Thoracic aorta (tissue), 2 donors: Measurements from ENCODE around the gene BSND. TPM values are rescaled to one million over a fixed set of nuclear protein-coding genes. Genes with fewer than 3 reads are reported as not detected.

Experiments used
- ATAC-seq: fragments of 150-250 bp; one replicate; pipeline ENCODE4 v1.8.0; 2017; ENCODE audit warnings: low read depth; ENCODE audit not compliant: insufficient number of reproducible peaks, low FRiP score
- DNase-seq: peaks from one replicate; pipeline ENCODE4 v3.0.0-alpha.2; 2020; ENCODE audit warnings: low spot score
- H3K27ac ChIP-seq, 2 donors: fragments of 200-600 bp; sonication (generic); 1 replicate in 1 of 2; 2 replicates in 1 of 2; pipeline ENCODE4 v1.5.1; 2016; ENCODE audit warnings: mild to moderate bottlenecking in 2 of 2, moderate library complexity in 2 of 2
- H3K27me3 ChIP-seq: fragments of 200-600 bp; sonication (generic); replicated peaks from 2 replicates; pipeline ENCODE4 v1.6.0; 2016; ENCODE audit warnings: mild to moderate bottlenecking; ENCODE audit not compliant: insufficient read depth
- H3K36me3 ChIP-seq: fragments of 200-600 bp; sonication (generic); one replicate; pipeline ENCODE4 v1.5.1; 2016
- H3K4me1 ChIP-seq, 2 donors: fragments of 200-600 bp; sonication (generic); 1 replicate in 1 of 2; 2 replicates in 1 of 2; pipeline versions ENCODE4 v1.5.1 to v1.6.0; 2016; ENCODE audit warnings: low read depth in 2 of 2, mild to moderate bottlenecking in 1 of 2; ENCODE audit not compliant: control insufficient read depth in 1 of 2
- H3K4me3 ChIP-seq: fragments of 200-600 bp; sonication (generic); 2 replicates; pipeline ENCODE4 v1.5.1; 2016; ENCODE audit warnings: mild to moderate bottlenecking
- H3K9me3 ChIP-seq: fragments of 200-600 bp; sonication (generic); 2 replicates; pipeline ENCODE4 v1.5.1; 2016
- CTCF ChIP-seq: fragments of 200-600 bp; sonication (generic); IDR thresholded peaks from one replicate; pipeline ENCODE4 v1.5.1; 2019; ENCODE audit warnings: antibody characterized with exemption
- total RNA-seq, 2 donors: library from RNA; depleted of rRNA; stranded (reverse); fragments of >200 nt; gene quantifications; one replicate each; pipeline versions ENCODE4 v1.1.0 to v1.2.3, GENCODE V29; 2016

The BSND gene
- total RNA-seq, 2 donors from 2014 or later = not detected

- DNase-seq = no peak
- H3K27me3 ChIP-seq = no peaks in the 10 kb centered on the region
Observed at GRCh38 chr1:54996359-54996868, 2.3 kb upstream of the BSND start.

GRCh38 chr1:54996869-54997710, 1.6 kb upstream of the BSND start:
- peaks cover 2 to 9% of the 10 kb centered on the region in 2 donors for H3K4me1 ChIP-seq
- no peaks in the 10 kb centered on the region for H3K9me3 ChIP-seq
- H3K27ac ChIP-seq = no peak overlapping the region
- H3K27me3 ChIP-seq = no peaks in the 10 kb centered on the region
- TF ChIP-seq CTCF = no peak
- ATAC-seq (no peak), DNase-seq (no peak)
- peak overlapping the region; percentile 19 for H3K4me3 ChIP-seq
- no peaks in the 10 kb centered on the region for H3K36me3 ChIP-seq

More at GRCh38 chr1:54996359-54996868, 2.3 kb upstream of the BSND start:
- TF ChIP-seq CTCF = peak; percentile 90
- Histone ChIP-seq H3K36me3 (no peaks in the 10 kb centered on the region), H3K4me3 (peak overlapping the region; percentile 19), H3K4me1 (peaks cover 2 to 9% of the 10 kb centered on the region in 2 donors), H3K27ac (no peak overlapping the region), H3K9me3 (no peaks in the 10 kb centered on the region)
- ATAC-seq = peak; percentile 45

- ATAC-seq = no peak
- Histone ChIP-seq H3K9me3 (no peaks in the 10 kb centered on the region), H3K4me3 (no peak overlapping the region), H3K27me3 (no peaks in the 10 kb centered on the region), H3K27ac (no peak overlapping the region), H3K4me1 (peaks cover 2 to 9% of the 10 kb centered on the region in 2 donors), H3K36me3 (no peaks in the 10 kb centered on the region)
- TF ChIP-seq CTCF = no peak
- no peak for DNase-seq
Observed at GRCh38 chr1:54997711-54997986, 1.1 kb upstream of the BSND start.

GRCh38 chr1:54998100-54998499, 633 bp upstream of the BSND start:
- Histone ChIP-seq H3K36me3 (no peaks in the 10 kb centered on the region), H3K27ac (no peak overlapping the region), H3K4me1 (peaks cover 2 to 9% of the 10 kb centered on the region in 2 donors), H3K4me3 (no peak overlapping the region), H3K27me3 (no peaks in the 10 kb centered on the region), H3K9me3 (no peaks in the 10 kb centered on the region)
- no peak for DNase-seq
- TF ChIP-seq CTCF = no peak
- ATAC-seq = no peak

- Histone ChIP-seq H3K4me1 (peaks cover 2 to 9% of the 10 kb centered on the region in 2 donors), H3K4me3 (no peak overlapping the region), H3K9me3 (no peaks in the 10 kb centered on the region), H3K27me3 (no peaks in the 10 kb centered on the region), H3K36me3 (no peaks in the 10 kb centered on the region), H3K27ac (no peak overlapping the region)
- ATAC-seq = no peak
- no peak for DNase-seq
- TF ChIP-seq CTCF = no peak
Observed at GRCh38 chr1:55000110-55001085, 1.7 kb downstream of the BSND start.
